Aorta (tissue), 5 donors: ENCODE results near the gene CASP5. TPM values are rescaled to one million over a fixed set of nuclear protein-coding genes. Genes with fewer than 3 reads are reported as not detected.
"Not testable (repeated sequence)": the region's sequence is repeated elsewhere in the genome, so short reads cannot be mapped to it uniquely, and the experiment has no call there.

ENCODE experiments used
- ATAC-seq: fragments of 200-7000 bp; cut with Tn5 transposase; one replicate; pipeline ENCODE4 v1.9.1; 2022; ENCODE audit warnings: moderate library complexity; ENCODE audit not compliant: low FRiP score
- DNase-seq, 2 donors: peaks; one replicate each; pipeline ENCODE4 v3.0.0-alpha.2; 2020
- H3K27ac ChIP-seq, 2 donors: one replicate each; pipeline ENCODE4 v1.5.1; 2013; ENCODE audit warnings: low read length in 2 of 2, mild to moderate bottlenecking in 2 of 2, moderate library complexity in 2 of 2, control low read depth in 1 of 2, inconsistent platforms in 1 of 2, low read depth in 1 of 2
- H3K27me3 ChIP-seq, 2 donors: one replicate each; pipeline ENCODE4 v1.6.1; 2013; ENCODE audit warnings: control low read depth in 1 of 2, low read length in 1 of 2, mild to moderate bottlenecking in 1 of 2, moderate library complexity in 1 of 2; ENCODE audit not compliant: insufficient read depth in 2 of 2, control insufficient read depth in 1 of 2
- H3K36me3 ChIP-seq, 2 donors: one replicate each; pipeline ENCODE4 v1.6.1; 2013; ENCODE audit warnings: control low read depth in 1 of 2, low read length in 1 of 2, mild to moderate bottlenecking in 1 of 2; ENCODE audit not compliant: insufficient read depth in 2 of 2, control insufficient read depth in 1 of 2
- H3K4me1 ChIP-seq, 2 donors: one replicate each; pipeline ENCODE4 v1.6.1; 2013; ENCODE audit warnings: low read length in 2 of 2, control low read depth in 1 of 2, mild to moderate bottlenecking in 1 of 2, moderate library complexity in 1 of 2; ENCODE audit not compliant: insufficient read depth in 2 of 2, control insufficient read depth in 1 of 2
- H3K4me3 ChIP-seq, 2 donors: one replicate each; pipeline ENCODE4 v1.5.1; 2013; ENCODE audit warnings: low read length in 2 of 2, control low read depth in 1 of 2, mild to moderate bottlenecking in 1 of 2
- H3K9me3 ChIP-seq: one replicate; pipeline ENCODE4 v1.6.1; 2013; ENCODE audit warnings: mild to moderate bottlenecking, low read length; ENCODE audit not compliant: control insufficient read depth
- WGBS, 2 donors: extraction: QIAGEN DNeasy Blood & Tissue Kit; methylation state at CpG; one replicate each; pipeline ENCODE4 v1.1.7; 2013; 5-methylcytosine and 5-hydroxymethylcytosine counted together
- intact Hi-C, 2 donors: fragments of 100-400 bp; cut with DNase I; formaldehyde crosslinking; loops; one replicate each; pipeline versions ENCODE4 v1.14.2 to v1.15.0; 2022
- polyA plus RNA-seq, 2 donors: library from polyadenylated mRNA; stranded (reverse); fragments of 200-250 nt; gene quantifications; one replicate each; pipeline ENCODE4 v1.2.3, GENCODE V29; 2013
- total RNA-seq, 2 donors: library from RNA; stranded (reverse); fragmentation: NEBNext Ultra II Directional; extraction: Animal tissue kit (Norgen Biotek cat#: 25700); gene quantifications; one replicate each; pipeline ENCODE4 v1.2.1, GENCODE V29; 2021
- donor health status: healthy with polysubstance abuse.
- donor health status: Bipolar disorder and iron deficiency.
- donor health status: DM: no; HTN: no; CAD: no.
- donor health status: DM: no; HTN: no; CAD: no.
- donor health status: DM: yes; HTN: yes; CAD: no.

The CASP5 gene
- total and polyA plus RNA-seq, 4 donors: 0.88 to 2.0 (median 0.88) TPM; not detected in 1

DNA sequence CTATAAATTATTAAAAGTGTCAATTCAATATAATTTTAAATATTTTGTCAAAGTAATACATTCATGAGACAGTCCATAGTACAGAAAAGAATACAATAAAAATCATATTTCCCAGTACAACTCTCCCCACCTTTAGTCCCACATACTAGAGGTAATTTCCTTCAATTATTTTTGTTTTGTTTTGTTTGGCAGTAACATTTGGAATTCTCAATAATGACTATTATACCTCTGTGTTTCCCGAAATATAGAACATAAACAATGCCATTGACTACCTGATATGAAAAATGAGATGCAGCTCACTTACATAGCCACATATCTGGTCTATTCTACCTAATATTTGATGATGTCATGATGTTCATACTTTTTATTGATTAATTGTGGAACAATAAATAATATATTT, 30.2 kb downstream of the CASP5 start:
- Histone ChIP-seq H3K27me3 (no peaks in the 10 kb centered on the region), H3K36me3 (no peaks in the 10 kb centered on the region), H3K27ac (no peak overlapping the region), H3K4me1 (no peaks in the 10 kb centered on the region), H3K4me3 (no peak overlapping the region), H3K9me3 (no peaks in the 10 kb centered on the region)
- ATAC-seq (no peak), DNase-seq (no peak)
- intact Hi-C loops: no loop called here
- WGBS, 2 donors: 58 to 72% methylated on average over 1 of the region's 1 CpG

GRCh38 chr11:104991994-104992393, 31.0 kb downstream of the CASP5 start:
- Histone ChIP-seq H3K4me3 (no peak overlapping the region), H3K36me3 (no peaks in the 10 kb centered on the region), H3K4me1 (no peaks in the 10 kb centered on the region), H3K27me3 (no peaks in the 10 kb centered on the region), H3K9me3 (no peaks in the 10 kb centered on the region), H3K27ac (no peak overlapping the region)
- intact Hi-C loops: no loop called here
- WGBS, 2 donors: 88 to 89% methylated on average over 4 of the region's 4 CpGs
- ATAC-seq (no peak), DNase-seq (no peak)

DNA sequence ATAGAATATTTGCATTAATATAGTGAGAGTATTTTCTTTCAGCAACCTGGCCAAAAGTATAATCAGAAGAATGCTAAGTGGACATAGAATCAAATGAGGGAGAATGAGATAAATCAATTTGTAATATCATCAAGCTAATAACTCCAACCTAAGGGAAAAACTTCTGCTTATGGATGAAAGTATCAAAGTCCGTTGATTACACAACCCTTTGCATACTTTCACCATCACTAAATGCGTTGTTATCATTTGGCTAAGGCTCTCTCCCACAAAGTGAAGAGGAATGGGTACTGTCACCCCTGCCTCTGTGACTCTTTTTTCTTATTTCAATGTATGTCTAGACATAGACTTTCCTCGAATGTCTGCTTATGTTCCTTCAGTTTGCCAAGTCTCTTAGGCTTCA, 38.2 kb downstream of the CASP5 start:
- Histone ChIP-seq H3K27ac (no peak overlapping the region), H3K4me1 (no peaks in the 10 kb centered on the region), H3K27me3 (no peaks in the 10 kb centered on the region), H3K4me3 (no peak overlapping the region), H3K36me3 (no peaks in the 10 kb centered on the region), H3K9me3 (no peaks in the 10 kb centered on the region)
- intact Hi-C loops: no loop called here
- 53 to 67% methylated on average over 3 of the region's 3 CpGs for WGBS, 2 donors
- ATAC-seq (no peak), DNase-seq (no peak)

GRCh38 chr11:104979839-104980238, 43.1 kb downstream of the CASP5 start:
- intact Hi-C loops: no loop called here
- no peaks in the 10 kb centered on the region for H3K27me3 ChIP-seq
- no peak overlapping the region for H3K27ac ChIP-seq
- DNase-seq: no peak
- H3K36me3 ChIP-seq: no peaks in the 10 kb centered on the region
- 81 to 88% methylated on average over 1 of the region's 1 CpG for WGBS, 2 donors
- no peak for ATAC-seq
- H3K9me3 ChIP-seq: no peaks in the 10 kb centered on the region
- H3K4me1 ChIP-seq: no peaks in the 10 kb centered on the region
- H3K4me3 ChIP-seq: no peak overlapping the region

DNA sequence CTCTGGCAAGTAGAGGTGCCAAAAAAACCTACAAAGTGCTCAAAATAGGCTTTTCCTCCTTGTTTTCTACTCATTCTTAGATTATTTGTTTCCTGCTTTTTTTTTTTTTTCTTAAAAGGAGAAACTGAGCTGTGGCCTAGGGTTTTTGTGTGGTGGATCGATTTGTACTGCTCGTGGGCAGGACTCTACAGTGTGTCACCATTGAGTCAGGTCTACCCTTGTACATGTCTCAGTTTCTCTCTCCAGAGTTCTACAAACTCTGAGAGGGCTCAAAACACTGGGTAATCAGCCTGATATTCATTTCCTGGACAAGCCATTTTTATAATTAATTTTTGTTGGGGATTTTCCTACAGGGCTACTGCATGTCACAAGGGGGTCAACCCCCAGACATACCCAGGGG, 49.4 kb downstream of the CASP5 start:
- H3K4me3 ChIP-seq: no peak overlapping the region
- no peaks in the 10 kb centered on the region for H3K36me3 ChIP-seq
- DNase-seq (no peak), ATAC-seq (no peak)
- H3K27ac ChIP-seq: no peak overlapping the region
- WGBS, 2 donors: 86 to 89% methylated on average over 2 of the region's 2 CpGs
- H3K4me1 ChIP-seq: no peaks in the 10 kb centered on the region
- intact Hi-C loops: no loop called here
- no peaks in the 10 kb centered on the region for H3K9me3 ChIP-seq
- H3K27me3 ChIP-seq: no peaks in the 10 kb centered on the region

DNA sequence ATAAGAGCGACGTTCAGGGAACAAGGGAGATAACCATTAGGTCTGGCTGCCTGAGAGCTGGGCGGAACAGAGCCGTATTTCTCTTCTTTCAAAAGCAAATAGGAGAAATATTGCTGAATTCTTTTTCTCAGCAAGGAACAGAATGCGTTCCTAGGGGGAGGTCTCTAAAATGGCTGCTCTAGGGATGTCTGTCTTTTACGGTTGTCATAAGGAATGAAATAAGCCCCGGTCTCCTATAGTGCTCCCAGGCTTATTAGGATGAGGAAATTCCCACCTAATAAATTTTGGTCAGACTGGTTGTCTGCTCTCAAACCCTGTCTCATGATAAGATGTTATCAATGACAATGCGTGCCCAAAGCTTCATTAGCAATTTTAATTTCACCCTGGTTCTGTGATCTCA, 50.0 kb downstream of the CASP5 start:
- DNase-seq, H3K36me3 ChIP-seq, H3K9me3 ChIP-seq, H3K27me3 ChIP-seq, H3K27ac ChIP-seq, ATAC-seq, H3K4me1 ChIP-seq, intact Hi-C loops, H3K4me3 ChIP-seq: not testable (repeated sequence)
- 92% methylated on average over 8 of the region's 8 CpGs for WGBS, 2 donors

- Histone ChIP-seq H3K9me3 (no peaks in the 10 kb centered on the region), H3K27me3 (no peaks in the 10 kb centered on the region), H3K36me3 (no peaks in the 10 kb centered on the region), H3K4me3 (no peak overlapping the region), H3K27ac (no peak overlapping the region), H3K4me1 (peaks cover 2 to 3% of the 10 kb centered on the region in 2 donors)
- no peak for DNase-seq
- ATAC-seq: no peak
- intact Hi-C loops: no loop called here
Measured at GRCh38 chr11:104970756-104971155, 52.2 kb downstream of the CASP5 start.

- DNase-seq (peak; percentile 71 to 74), ATAC-seq (peak; percentile 82)
- Histone ChIP-seq H3K27ac (peak overlapping the region in 1 of 2 donors; percentile 77), H3K9me3 (no peaks in the 10 kb centered on the region), H3K36me3 (no peaks in the 10 kb centered on the region), H3K4me1 (peaks cover 3% of the 10 kb centered on the region in 2 donors), H3K4me3 (peak overlapping the region; percentile 97 to 100), H3K27me3 (no peaks in the 10 kb centered on the region)
- intact Hi-C loops: loop anchor here in 1 of 2 donors (5.0 kb wide), 1 partner anchor 72 kb away; the partner anchor contains the start of gene CASP12
- WGBS, 2 donors: 29 to 32% methylated on average over 16 of the region's 16 CpGs
Measured at GRCh38 chr11:104968856-104969776, 53.9 kb downstream of the CASP5 start.

- H3K4me3 ChIP-seq: peak within 1 kb of the TSS; percentile 97 to 100
- H3K27me3 ChIP-seq: no peaks in the 10 kb centered on the region
- 1 to 2% methylated on average over 4 of the region's 4 CpGs for WGBS, 2 donors
- intact Hi-C loops: loop anchor here in 1 of 2 donors (5.0 kb wide), 1 partner anchor 71 kb away; the partner anchor contains the start of gene CASP12
- peak; percentile 91 for ATAC-seq
- no peak for DNase-seq
- H3K36me3 ChIP-seq: no peaks in the 10 kb centered on the region
- peak within 1 kb of the TSS; percentile 67 to 77 for H3K27ac ChIP-seq
- H3K4me1 ChIP-seq: peaks cover 3% of the 10 kb centered on the region in 2 donors
- H3K9me3 ChIP-seq: no peaks in the 10 kb centered on the region
Measured at GRCh38 chr11:104968355-104968855, 54.6 kb downstream of the CASP5 start, which contains the start of gene CASP4. Gene CASP4, minus strand, starts transcription at chr11:104968574. Its CDS starts 49 bp downstream, at chr11:104968525.
